Kidney (tissue), 14 donors: ENCODE measurements around the gene SPEM3. TPM values are rescaled to one million over a fixed set of nuclear protein-coding genes. Genes with fewer than 3 reads are reported as not detected.
A peak's percentile ranks its signal among the peaks of the same experiment; 100 is the strongest.

Experiments
- DNase-seq, 5 donors: peaks; one replicate each; pipeline ENCODE4 v3.0.0-alpha.2; 2013 to 2020
- FAIRE-seq: peaks from 2 replicates; lab custom pipeline; 2012; peaks lifted over from hg19 to GRCh38; lab: Jason Lieb, UNC
- H3K27ac ChIP-seq, 2 donors: one replicate each; pipeline ENCODE4 v1.7.0; 2013; ENCODE audit warnings: low read depth in 2 of 2, low read length in 2 of 2, inconsistent platforms in 1 of 2
- H3K27me3 ChIP-seq: one replicate; pipeline ENCODE4 v1.7.1; 2013; ENCODE audit warnings: low read length, inconsistent platforms; ENCODE audit not compliant: control insufficient read depth, insufficient read depth
- H3K36me3 ChIP-seq, 3 donors: one replicate each; pipeline versions ENCODE4 v1.7.0 to v1.7.1; 2013; ENCODE audit warnings: low read length in 3 of 3, control low read depth in 1 of 3, inconsistent platforms in 1 of 3; ENCODE audit not compliant: insufficient read depth in 3 of 3, control insufficient read depth in 2 of 3
- H3K4me1 ChIP-seq, 3 donors: one replicate each; pipeline versions ENCODE4 v1.7.0 to v1.7.1; 2013; ENCODE audit warnings: low read length in 3 of 3, inconsistent platforms in 1 of 3, low read depth in 1 of 3; ENCODE audit not compliant: control insufficient read depth in 2 of 3, insufficient read depth in 2 of 3
- H3K4me3 ChIP-seq, 3 donors: one replicate each; pipeline versions ENCODE4 v1.7.0 to v1.8.1; 2013; ENCODE audit warnings: low read length in 3 of 3, control low read depth in 1 of 3, inconsistent platforms in 1 of 3
- H3K9ac ChIP-seq, 3 donors: one replicate each; pipeline versions ENCODE4 v1.7.0 to v1.7.1; 2013; ENCODE audit warnings: low read length in 3 of 3, control low read depth in 1 of 3, inconsistent platforms in 1 of 3
- H3K9me3 ChIP-seq, 3 donors: one replicate each; pipeline versions ENCODE4 v1.7.0 to v1.7.1; 2013; ENCODE audit warnings: low read length in 3 of 3, control low read depth in 1 of 3, inconsistent platforms in 1 of 3; ENCODE audit not compliant: control insufficient read depth in 2 of 3, insufficient read depth in 1 of 3
- CTCF ChIP-seq: IDR thresholded peaks from 3 replicates; pipeline ENCODE4 v1.5.1; 2012; ENCODE audit warnings: mild to moderate bottlenecking, moderate library complexity, borderline replicate concordance; ENCODE audit not compliant: insufficient read depth; ENCODE audit errors: extremely low read depth
- intact Hi-C: fragments of 100-400 bp; cut with DNase I; formaldehyde crosslinking; loops from one replicate; pipeline ENCODE4 v1.11.1; 2022
- polyA plus RNA-seq: library from polyadenylated mRNA; stranded (reverse); fragments of 350-450 nt; fragmentation: Illumina TruSeq; extraction: RNeasy Lipid Tissue Mini Kit (QIAGEN cat#74804); gene quantifications from one replicate; pipeline ENCODE4 v1.2.3, GENCODE V29; 2014; ENCODE audit warnings: low read depth, low replicate concordance; ENCODE audit not compliant: insufficient read depth
- total RNA-seq: library from RNA; stranded (reverse); fragmentation: NEBNext Ultra II Directional; extraction: Animal tissue kit (Norgen Biotek cat#: 25700); gene quantifications from one replicate; pipeline ENCODE4 v1.2.1, GENCODE V29; 2021
- donor health status: control.
- donor health status: control.
- donor health status: control.
- donor health status: control.
- donor health status: control.
- donor health status: DM: yes; HTN: yes; CAD: no.
- donor health status: Normal renal cell carcinoma (clear cell type).

The SPEM3 gene
- total and polyA plus RNA-seq, 2 donors from 2014 or later = not detected

- Histone ChIP-seq H3K9me3 (no peaks in the 10 kb centered on the region), H3K4me3 (no peak overlapping the region), H3K36me3 (no peaks in the 10 kb centered on the region), H3K9ac (no peak overlapping the region), H3K4me1 (peaks cover 0 to 11% (median 7%) of the 10 kb centered on the region in 3 donors), H3K27ac (no peak overlapping the region), H3K27me3 (peaks cover 9% of the 10 kb centered on the region)
- no peak for TF ChIP-seq CTCF
- peak in 1 of 5 donors; percentile 32 for DNase-seq
- intact Hi-C loops = no loop called here
- FAIRE-seq = no peak
These were observed 15.1 kb downstream of the SPEM3 start for GRCh38 chr17:7443499-7444485.

GRCh38 chr17:7444682-7445618 is 16.3 kb downstream of the SPEM3 start, which contains the start of gene CHRNB1:
TSS of gene CHRNB1 (plus strand) at chr17:7445061. CDS start at chr17:7445128, 67 bp downstream.
- peaks cover 0 to 9% (median 7%) of the 10 kb centered on the region in 3 donors for H3K4me1 ChIP-seq
- H3K9me3 ChIP-seq = no peaks in the 10 kb centered on the region
- H3K4me3 ChIP-seq = peak within 1 kb of the TSS; percentile 20 to 52 (median 42)
- peak within 1 kb of the TSS in 2 of 3 donors; percentile 12 to 24 for H3K9ac ChIP-seq
- H3K36me3 ChIP-seq = no peaks in the 10 kb centered on the region
- peak within 1 kb of the TSS; percentile 8 to 43 for H3K27ac ChIP-seq
- FAIRE-seq (no peak), DNase-seq (peak; percentile 60 to 93 (median 75))
- peaks cover 8% of the 10 kb centered on the region for H3K27me3 ChIP-seq
- intact Hi-C loops = no loop called here
- peak; percentile 2 for TF ChIP-seq CTCF

- peak overlapping the region; percentile 4 to 52 (median 20) for H3K4me3 ChIP-seq
- H3K9me3 ChIP-seq = no peaks in the 10 kb centered on the region
- peaks cover 8% of the 10 kb centered on the region for H3K27me3 ChIP-seq
- intact Hi-C loops = no loop called here
- TF ChIP-seq CTCF = no peak
- H3K9ac ChIP-seq = peak overlapping the region in 1 of 3 donors; percentile 12
- peaks cover 0 to 5% (median 4%) of the 10 kb centered on the region in 3 donors for H3K4me1 ChIP-seq
- peak in 2 of 5 donors; percentile 17 to 64 for DNase-seq
- no peaks in the 10 kb centered on the region for H3K36me3 ChIP-seq
- H3K27ac ChIP-seq = peak overlapping the region; percentile 8 to 43
- no peak for FAIRE-seq
These were observed 16.9 kb downstream of the SPEM3 start for GRCh38 chr17:7445619-7445968.
